IPS-11a (cell line): Measurements from ENCODE around the gene DDX41.
"Not testable (repeated sequence)": the region's sequence is repeated elsewhere in the genome, so short reads cannot be mapped to it uniquely, and the experiment has no call there.

ENCODE experiments used
- H3K4me3 ChIP-seq: one replicate; pipeline ENCODE4 v1.5.1; 2013; ENCODE audit warnings: low read depth, low read length, control low read depth

DDX41 gene

GRCh38 chr5:177485753-177486152 lies 31.0 kb downstream of the DDX41 start:
- H3K4me3 ChIP-seq: not testable (repeated sequence)

DNA sequence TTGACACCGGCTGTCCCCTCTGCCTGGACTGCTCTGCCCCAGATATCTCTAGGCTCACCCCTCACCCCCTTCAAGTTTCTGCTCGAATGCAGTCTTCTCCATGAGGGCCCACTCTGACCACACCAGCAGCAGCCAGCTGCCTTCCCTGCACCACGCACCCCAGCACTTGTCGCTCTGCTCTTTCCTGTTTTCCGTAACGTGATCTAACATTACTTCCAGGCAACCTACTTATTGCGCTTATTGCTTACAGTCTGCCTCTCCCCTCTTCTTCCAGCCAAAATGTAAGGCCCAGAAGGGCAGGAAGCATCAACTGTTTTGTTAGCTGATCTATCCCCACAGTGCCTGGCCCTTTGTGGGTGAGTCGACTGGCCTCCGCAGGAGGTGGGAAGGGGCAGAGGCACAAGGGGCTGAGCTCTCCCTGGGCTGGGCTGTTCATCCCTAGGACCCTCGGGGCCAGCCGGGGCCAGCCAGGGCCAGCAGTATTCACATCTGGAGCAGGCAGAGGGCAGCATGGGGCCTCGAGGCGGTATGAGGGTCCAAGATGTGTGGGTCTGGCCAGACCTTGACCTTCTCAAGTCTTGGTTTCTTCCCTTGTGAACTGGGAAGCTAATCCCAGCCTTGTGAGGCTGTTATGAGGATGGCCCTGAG lies 31.7 kb downstream of the DDX41 start:
- no peak overlapping the region for H3K4me3 ChIP-seq

DNA sequence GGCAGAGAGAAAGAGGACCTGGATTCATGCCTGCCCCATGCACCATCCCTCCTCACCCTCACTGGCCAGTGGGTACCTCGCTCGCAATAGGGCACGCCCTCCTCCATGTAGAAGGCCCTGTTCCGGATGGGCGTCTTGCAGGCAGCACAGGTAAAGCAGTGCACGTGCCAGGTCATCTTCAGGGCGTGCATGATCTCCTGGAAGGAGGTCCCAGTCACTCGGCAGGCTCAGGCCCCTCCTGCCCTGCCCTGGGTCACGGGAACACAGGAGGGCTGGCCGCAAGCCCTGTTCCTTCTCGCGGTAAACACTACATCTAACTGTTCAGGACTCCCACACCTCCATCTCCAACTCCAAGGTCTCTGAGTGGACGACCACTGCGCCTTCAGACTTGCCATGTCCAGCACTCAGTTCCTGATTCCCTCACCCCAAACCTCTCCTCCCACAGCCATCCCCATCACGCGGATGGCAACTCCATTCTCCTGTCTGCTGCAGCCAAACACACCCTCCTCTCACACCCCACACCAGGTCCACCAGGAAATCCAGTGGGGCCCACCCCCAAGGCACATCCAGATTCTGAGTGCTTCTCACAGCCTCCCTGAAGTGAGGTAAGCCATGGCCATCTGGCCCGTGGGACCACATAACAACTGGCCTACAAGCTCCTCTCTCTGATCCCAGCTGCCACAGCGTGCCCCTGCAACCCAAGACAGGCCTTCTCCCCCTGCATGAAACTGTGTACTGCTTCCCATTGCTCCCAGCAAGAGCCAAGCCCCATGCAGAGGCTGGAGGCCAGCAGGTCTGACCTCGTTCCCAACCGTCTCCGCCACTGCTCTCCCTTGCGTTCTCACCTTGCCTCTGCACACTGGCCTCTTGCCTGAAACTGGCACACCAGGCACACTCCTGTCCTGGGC lies 32.5 kb downstream of the DDX41 start:
- H3K4me3 ChIP-seq: no peak overlapping the region

- no peak overlapping the region for H3K4me3 ChIP-seq
These were observed 33.7 kb downstream of the DDX41 start for GRCh38 chr5:177483042-177483441.

- H3K4me3 ChIP-seq: no peak overlapping the region
These were observed 34.4 kb downstream of the DDX41 start for GRCh38 chr5:177482359-177482795.

DNA sequence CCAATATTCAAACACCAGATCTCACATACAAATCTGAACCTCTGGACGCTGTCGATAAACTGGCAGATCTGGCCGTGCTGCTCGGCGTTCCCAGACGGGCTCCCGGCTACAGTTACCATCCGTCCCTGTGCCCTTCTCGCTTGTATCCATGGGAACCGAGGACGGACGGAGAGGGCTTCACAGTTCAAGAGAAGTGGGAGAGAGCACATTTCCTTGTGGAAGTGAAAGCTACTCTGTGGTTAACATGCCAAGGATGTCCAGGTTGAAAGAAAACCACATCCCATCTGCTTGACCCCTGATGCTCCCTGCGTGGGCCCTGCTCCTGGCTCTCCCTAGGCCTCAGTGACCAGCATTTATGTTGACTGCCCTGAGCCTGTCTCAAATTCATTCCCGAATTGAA lies 37.0 kb downstream of the DDX41 start:
- H3K4me3 ChIP-seq: no peak overlapping the region

- H3K4me3 ChIP-seq: no peak overlapping the region
These were observed 37.8 kb downstream of the DDX41 start for GRCh38 chr5:177478711-177479646.

GRCh38 chr5:177477701-177478477 lies 38.9 kb downstream of the DDX41 start:
- H3K4me3 ChIP-seq: no peak overlapping the region

GRCh38 chr5:177476531-177477233 lies 40.1 kb downstream of the DDX41 start:
- H3K4me3 ChIP-seq: no peak overlapping the region

DNA sequence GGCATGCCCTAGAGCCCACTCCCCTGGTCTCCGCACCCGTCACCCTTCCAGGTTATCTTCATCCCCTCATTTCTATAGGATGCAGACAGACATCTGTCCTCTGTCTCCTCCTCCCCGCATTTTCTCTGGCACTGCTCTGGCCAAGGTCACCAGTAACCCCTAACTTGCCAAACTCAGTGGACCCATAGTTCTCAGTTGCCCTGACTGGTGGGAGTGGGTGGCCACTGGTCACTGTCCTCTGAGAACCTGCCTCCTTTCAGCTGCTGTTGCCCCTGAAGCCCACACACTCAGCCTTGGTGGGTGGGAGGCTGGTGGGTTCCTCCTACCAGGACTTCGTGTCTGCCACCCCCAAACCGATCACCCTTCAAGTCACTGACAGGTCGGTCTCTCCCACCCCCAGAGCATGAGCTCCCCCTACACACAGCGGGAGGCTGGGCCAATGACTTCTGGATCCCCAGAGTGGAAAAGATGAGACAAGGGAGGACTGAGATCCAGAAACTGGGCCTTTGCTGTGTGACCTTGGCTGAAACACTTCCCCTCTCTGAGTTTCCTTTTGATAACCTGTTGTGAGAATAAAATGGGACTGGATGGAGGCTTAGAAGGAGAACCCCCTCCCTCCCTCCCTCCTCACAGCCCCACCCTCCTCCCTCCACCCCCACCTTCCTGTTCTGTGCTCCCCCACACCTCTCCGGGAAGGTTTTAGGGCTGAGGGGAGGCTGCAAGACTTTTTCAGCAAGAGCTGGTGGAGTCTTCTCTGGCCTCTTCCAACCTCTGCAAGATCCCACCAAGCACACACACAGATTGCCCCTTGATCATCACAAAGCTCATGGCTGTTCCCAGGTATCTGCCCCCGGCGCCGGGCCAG lies 41.0 kb downstream of the DDX41 start:
- no peak overlapping the region for H3K4me3 ChIP-seq

DNA sequence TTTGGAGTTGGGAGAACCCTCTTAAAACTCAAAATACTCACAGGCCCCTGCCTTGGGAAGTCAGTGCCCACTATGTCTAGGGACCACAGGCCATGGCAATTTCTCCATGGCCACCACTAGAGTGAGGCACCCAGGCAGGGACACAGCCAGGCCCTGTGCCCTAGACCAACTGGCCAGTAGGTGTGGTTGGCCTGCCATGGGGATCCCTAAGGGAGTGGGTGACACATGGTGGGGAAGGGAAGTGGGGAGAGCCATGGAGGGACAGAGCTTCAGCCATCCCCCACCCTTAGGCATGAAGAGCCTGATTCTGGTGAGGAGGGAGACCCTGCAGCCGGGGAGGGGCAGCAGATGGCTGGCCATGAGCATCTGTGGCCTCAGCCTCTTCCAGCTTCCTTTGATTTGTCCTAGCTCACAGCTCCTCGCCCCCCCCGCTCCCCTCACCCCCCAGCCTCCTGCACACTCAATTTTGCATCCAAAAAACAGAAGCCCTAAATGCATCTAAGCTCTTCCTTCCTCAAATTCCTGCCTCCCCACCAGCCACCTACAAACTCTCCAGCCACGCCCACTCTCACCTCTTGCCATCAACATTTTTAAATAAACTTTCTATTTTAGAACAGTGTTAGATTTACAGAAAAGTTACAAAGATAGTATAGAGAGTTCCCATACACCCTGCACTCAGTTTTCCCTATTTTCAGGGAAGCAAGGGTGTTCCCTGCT lies 41.8 kb downstream of the DDX41 start:
- no peak overlapping the region for H3K4me3 ChIP-seq

DNA sequence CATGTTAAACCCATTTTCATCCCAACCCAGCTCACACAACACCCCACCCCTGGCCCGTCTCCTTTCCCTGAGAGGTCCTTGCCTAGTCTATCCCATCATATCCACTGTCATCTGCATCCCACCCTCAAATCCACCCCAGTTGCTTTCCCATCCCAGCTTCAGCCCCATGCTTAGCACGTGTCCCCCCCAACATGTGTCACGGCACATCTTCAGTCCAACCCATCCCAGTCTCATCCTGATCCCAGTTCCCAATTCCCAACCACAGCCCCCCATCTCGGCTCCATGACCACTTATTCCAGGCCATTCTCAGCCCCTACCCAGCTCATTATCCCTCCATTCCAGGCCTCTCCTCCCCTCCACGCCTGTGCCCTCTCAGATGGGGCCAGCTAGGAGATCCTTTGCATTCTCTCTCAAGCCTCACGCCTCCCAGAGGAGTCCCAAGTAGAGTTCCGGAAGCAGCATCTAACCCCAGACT lies 42.7 kb downstream of the DDX41 start:
- no peak overlapping the region for H3K4me3 ChIP-seq

DNA sequence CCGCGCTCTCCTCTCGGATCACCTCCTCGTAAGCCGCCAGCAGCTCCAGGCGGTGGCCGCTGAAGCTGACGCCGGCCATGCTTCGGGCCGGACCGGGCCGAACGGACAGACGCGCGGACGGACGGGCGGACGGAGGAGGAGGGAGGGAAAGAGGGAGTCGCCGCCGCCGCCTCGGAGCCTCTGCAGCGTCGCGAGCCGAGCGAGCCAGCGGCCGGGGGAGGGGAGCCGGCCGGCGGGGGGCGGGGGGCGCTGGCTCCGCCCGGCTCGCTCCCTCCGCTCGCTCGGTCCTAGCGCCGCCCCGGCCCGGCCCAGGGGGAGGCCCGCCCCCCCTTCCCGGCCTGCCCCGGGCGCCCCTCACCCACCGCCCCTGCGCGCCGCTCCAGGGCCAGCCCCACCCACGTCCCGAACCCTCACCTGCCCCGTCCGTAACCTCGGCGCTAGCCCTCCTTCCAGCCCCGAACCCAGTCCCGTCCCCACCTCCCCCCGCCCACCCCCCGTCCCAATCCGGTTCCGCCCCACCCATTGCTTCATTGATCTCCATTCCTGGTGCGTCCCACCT lies 43.2 kb downstream of the DDX41 start, which contains the start of gene DBN1:
DBN1 (minus strand) TSS at position 192 of the 559 bp plus-strand sequence; CDS start at position 79, 113 bp downstream.
- H3K4me3 ChIP-seq: peak within 1 kb of the TSS; percentile 57

GRCh38 chr5:177472460-177473442 lies 44.0 kb downstream of the DDX41 start:
- H3K4me3 ChIP-seq: peak overlapping the region; percentile 57

DNA sequence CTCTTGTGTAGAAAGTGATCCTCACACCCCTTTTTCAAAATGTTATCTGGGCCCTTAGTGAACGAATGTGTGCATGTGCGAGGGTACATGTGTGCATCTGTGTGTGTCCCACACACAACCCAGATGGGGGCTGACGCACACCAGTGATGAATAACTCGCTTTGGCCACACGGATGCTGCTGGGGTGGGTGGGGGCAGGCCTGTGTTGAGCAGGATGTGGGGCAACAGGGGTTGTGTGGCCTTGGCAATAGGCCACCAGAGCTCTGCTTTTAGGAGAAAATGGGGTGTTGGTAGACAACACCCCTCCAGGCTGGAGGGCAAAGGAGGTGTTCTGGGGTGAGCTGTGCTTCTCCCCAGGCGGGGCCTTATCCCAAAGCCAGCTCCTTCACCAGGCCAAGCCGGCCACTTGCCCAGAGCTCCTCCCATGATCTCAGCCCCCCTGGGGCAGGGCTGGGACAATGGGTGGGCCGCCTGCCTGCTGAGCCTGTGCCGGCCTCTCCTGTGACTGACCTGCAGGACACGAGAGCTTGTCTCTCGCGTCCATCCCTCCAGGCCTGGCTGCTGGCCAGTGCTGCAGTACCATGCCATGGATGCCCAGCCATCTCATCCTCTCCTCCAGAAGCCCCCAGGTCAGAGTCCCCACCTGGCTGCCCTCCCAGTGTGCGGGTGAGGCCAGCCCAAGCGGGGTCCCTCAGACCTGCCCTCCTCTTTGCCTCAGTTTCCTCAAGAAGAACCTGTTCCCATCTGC lies 45.0 kb downstream of the DDX41 start:
- peak overlapping the region; percentile 57 for H3K4me3 ChIP-seq
